Lower leg skin (tissue), 3 donors: ENCODE data around the gene CRKL.
"Not testable (repeated sequence)": the region's sequence is repeated elsewhere in the genome, so short reads cannot be mapped to it uniquely, and the experiment has no call there.

Source experiments
- POLR2A ChIP-seq, 2 donors: fragments of 450-650 bp; IDR thresholded peaks; one replicate each; pipeline ENCODE4 v1.6.1; 2016 to 2017; ENCODE audit warnings: antibody characterized with exemption in 2 of 2, mild to moderate bottlenecking in 1 of 2, moderate library complexity in 1 of 2
- TF ChIP-seq, protein P1 (sequence below), 3 donors: fragments of 450-650 bp; IDR thresholded peaks; one replicate each; pipeline ENCODE4 v1.5.1; 2016; ENCODE audit warnings: antibody characterized with exemption in 3 of 3, mild to moderate bottlenecking in 3 of 3, moderate library complexity in 2 of 3

DNA sequence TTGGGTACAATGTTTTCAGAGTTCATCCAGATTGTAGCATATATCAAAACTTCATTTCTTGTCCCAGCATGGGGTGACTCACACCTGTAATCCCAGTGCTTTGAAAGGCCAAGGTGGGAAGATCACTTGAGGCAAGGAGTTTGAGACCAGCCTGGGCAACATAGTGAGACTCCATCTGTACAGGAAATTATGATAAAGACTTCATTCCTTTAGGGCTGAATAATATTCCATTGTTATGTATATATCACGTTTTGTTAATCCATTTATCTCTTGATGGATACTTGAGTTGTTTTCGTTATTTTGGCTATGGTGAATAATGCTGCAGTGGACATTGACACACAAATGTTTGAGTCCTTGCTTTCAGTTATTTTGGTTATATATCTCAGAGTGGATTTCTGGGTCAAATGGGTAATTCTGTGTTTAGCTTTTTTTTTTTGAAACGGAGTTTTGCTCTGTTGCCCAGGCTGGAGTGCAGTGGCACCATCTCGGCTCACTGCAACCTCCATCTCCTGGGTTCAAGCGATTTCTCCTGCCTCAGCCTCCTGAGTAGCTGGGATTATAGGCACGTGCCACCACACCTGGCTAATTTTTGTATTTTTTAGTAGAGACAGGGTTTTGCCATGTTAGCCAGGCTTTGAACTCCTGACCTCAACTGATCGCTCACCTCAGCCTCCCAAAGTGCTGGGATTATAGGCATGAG, 25.1 kb downstream of the CRKL start:
- TF ChIP-seq POLR2A (IDR thresholded peaks at IDR 0.05), result not testable (repeated sequence)
- TF ChIP-seq, protein P1, sequence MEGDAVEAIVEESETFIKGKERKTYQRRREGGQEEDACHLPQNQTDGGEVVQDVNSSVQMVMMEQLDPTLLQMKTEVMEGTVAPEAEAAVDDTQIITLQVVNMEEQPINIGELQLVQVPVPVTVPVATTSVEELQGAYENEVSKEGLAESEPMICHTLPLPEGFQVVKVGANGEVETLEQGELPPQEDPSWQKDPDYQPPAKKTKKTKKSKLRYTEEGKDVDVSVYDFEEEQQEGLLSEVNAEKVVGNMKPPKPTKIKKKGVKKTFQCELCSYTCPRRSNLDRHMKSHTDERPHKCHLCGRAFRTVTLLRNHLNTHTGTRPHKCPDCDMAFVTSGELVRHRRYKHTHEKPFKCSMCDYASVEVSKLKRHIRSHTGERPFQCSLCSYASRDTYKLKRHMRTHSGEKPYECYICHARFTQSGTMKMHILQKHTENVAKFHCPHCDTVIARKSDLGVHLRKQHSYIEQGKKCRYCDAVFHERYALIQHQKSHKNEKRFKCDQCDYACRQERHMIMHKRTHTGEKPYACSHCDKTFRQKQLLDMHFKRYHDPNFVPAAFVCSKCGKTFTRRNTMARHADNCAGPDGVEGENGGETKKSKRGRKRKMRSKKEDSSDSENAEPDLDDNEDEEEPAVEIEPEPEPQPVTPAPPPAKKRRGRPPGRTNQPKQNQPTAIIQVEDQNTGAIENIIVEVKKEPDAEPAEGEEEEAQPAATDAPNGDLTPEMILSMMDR (IDR thresholded peaks at IDR 0.05), result not testable (repeated sequence)
